ENCODE results near the gene ITGAL.
A peak's percentile ranks its signal among the peaks of the same experiment; 100 is the strongest.

ITGAL gene

DNA sequence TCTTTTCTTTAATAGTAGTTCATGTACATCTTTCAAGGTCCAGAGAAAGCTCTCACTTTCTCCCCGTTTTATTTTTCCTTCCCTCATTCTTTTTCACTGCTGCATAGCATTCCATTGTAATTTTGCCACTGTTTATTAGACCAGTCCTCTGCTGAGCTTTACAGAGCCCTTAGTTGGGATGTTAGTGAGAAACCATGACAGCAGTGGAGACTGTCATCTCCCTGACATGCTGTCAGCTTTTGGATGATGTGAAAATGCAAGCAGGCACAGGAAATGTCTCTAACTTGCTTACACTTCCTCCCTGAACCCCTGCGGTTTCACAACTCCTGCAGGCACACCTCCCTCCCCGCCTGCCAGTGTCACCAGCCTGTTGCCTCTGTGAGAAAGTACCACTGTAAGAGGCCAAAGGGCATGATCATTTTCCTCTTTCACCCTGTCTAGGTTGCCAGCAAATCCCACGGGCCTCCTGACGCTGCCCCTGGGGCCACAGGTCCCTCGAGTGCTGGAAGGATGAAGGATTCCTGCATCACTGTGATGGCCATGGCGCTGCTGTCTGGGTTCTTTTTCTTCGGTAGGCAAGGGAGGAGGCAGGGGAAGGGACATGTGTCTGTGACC lies at the start of gene ITGAL:
Gene ITGAL, plus strand, starts transcription at position 415 of the 615 bp plus-strand sequence. Its CDS starts 96 bp downstream, at position 511.
- TF ChIP-seq, protein P1, sequence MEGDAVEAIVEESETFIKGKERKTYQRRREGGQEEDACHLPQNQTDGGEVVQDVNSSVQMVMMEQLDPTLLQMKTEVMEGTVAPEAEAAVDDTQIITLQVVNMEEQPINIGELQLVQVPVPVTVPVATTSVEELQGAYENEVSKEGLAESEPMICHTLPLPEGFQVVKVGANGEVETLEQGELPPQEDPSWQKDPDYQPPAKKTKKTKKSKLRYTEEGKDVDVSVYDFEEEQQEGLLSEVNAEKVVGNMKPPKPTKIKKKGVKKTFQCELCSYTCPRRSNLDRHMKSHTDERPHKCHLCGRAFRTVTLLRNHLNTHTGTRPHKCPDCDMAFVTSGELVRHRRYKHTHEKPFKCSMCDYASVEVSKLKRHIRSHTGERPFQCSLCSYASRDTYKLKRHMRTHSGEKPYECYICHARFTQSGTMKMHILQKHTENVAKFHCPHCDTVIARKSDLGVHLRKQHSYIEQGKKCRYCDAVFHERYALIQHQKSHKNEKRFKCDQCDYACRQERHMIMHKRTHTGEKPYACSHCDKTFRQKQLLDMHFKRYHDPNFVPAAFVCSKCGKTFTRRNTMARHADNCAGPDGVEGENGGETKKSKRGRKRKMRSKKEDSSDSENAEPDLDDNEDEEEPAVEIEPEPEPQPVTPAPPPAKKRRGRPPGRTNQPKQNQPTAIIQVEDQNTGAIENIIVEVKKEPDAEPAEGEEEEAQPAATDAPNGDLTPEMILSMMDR (IDR thresholded peaks at IDR 0.05; ENCODE audit: insufficient read depth, missing control alignments), result no peak
- no peak for DNase-seq (ENCODE audit: insufficient read length, low spot score)
- no peak for FAIRE-seq

DNA sequence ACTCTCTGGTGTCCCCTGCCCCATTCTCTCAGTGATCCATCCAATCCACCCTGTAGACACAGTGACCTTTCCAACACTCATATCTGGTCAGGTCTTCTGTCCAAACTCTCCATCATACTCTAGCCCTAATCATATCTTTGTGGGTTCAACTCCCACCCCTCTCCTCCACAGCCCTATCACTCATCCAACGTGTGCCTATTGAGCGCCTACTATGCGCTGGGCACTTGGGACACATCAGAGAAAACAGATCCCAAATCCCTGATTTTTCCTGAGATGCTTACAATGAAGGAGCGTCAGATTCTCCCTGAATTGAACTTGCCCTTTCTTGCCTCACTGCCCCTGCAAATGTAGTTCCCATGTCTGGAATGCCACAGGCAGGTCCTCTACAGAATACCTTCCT lies 44.5 kb upstream of the ITGAL start:
- no peak for FAIRE-seq
- DNase-seq (ENCODE audit: insufficient read length, low spot score), result no peak

DNA sequence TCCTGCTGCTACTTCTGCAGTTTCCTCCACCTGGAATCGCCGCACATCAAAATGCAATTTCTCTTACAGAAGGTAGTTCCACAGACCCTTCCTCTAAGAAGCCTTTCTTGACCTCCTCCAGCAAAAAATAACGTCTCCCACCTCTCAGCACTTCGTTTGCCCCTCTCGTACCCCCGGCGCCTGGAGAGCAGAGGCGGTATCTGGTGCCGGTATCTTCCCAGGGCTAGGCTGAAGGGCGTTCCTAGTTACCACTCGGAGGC lies 43.2 kb upstream of the ITGAL start:
- DNase-seq (ENCODE audit: insufficient read length, low spot score), result no peak
- no peak for FAIRE-seq
- TF ChIP-seq, protein P1 (IDR thresholded peaks at IDR 0.05; ENCODE audit: insufficient read depth, missing control alignments), result no peak

More for the DNA sequence above, 44.5 kb upstream of the ITGAL start:
- TF ChIP-seq, protein P1 (IDR thresholded peaks at IDR 0.05; ENCODE audit: insufficient read depth, missing control alignments), result no peak

DNA sequence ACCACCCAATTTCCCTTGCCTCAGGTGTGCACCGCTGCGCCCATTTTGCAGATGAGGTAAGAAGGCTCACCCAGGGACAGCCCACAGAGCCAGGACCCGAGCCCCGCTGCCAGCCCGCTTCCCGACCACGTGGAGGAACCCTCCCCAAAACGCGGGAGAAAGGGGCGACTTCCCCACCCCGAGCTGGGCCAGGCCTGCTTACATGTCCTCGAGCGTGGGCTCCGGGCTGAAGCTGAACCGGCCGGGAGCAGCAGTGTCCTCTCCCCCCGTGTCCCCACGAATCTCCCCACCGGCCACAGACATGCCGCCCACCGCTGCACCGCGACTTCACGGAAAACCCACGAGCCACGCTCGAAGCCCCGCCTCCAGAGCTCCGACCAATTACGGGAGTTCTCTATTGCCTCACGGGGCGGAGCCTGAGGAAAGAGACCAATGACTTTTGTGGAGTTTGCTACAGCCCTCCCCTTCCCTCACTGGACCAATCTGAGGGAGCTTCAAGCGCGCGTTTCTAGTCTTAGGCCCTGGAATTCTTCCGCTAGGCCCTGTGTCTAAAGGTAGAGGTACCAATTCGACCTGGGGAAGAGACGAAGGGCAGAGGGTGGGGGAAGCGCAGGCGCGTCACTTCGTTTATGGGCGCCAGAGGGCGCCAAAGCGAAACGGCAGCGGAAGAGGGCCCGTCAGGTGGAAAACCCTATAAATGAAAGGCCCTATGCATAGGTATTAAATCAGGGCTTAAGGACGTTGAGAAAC lies 42.7 kb upstream of the ITGAL start, which contains the start of gene DCTPP1:
Gene DCTPP1, minus strand, starts transcription at position 353 of the 750 bp plus-strand sequence. Its CDS starts 50 bp downstream, at position 303.
- TF ChIP-seq, protein P1 (IDR thresholded peaks at IDR 0.05; ENCODE audit: insufficient read depth, missing control alignments), result peak; percentile 77
- DNase-seq (ENCODE audit: insufficient read length, low spot score), result peak; percentile 95
- FAIRE-seq, result no peak

DNA sequence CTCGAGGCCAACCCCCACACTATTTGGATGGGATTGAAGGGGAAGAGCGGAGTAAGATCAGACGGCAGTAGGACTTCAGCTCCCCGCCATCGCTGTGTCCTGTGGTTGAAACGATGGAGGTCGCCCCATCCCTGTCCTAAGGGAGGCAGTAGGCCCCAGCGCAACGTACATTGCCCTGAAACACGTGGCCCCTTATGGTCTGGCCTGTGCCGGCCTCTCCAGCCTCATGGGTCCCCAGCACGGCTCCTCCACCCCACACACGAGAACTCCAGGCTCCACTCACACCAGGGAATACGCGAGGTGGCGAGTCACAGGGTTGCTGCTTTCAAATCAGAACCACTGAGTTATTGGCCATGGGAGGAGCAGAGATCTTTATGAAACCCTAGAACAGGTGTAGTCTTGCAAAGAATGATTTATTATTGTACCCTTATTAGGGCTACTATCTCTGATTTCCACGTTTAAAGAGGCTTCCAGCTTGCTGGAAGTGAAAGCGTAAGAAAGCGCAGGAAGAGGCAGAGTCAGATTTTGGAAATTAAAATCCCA lies 42.0 kb upstream of the ITGAL start:
- DNase-seq (ENCODE audit: insufficient read length, low spot score), result no peak
- TF ChIP-seq, protein P1 (IDR thresholded peaks at IDR 0.05; ENCODE audit: insufficient read depth, missing control alignments), result no peak
- FAIRE-seq, result no peak

DNA sequence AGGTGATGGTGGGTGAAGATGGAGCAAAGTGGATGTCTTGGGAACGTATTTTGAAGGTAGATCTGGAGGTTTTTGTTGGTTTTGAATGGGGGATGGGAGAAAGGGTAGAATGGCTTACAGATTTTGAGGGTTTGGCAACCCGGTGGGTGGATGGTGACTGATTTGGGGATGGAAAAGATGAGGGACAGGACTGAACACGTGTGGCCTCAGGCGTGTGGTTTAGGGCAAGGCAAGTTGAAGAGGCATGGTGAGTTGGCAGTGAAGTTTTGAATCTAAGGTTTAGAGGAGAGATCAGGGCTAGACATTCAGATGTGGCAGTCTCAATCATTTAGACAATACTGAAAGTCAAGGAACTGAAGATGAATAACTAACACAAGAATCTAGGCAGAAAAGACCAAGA lies 37.7 kb upstream of the ITGAL start:
- no peak for DNase-seq (ENCODE audit: insufficient read length, low spot score)
- FAIRE-seq, result no peak
- TF ChIP-seq, protein P1 (IDR thresholded peaks at IDR 0.05; ENCODE audit: insufficient read depth, missing control alignments), result no peak

All from D721Med (cell line).